LNCAP (cell line): ENCODE data around the gene PCSK1N.

Experiments used
- TF ChIP-seq, protein P1 (sequence below): fragments of 450-650 bp; IDR thresholded peaks from 2 replicates; pipeline ENCODE4 v1.5.1; 2017; ENCODE audit warnings: mild to moderate bottlenecking

PCSK1N gene

GRCh38 chrX:48789366-48790220 lies 45.8 kb downstream of the PCSK1N start:
- TF ChIP-seq, protein P1, sequence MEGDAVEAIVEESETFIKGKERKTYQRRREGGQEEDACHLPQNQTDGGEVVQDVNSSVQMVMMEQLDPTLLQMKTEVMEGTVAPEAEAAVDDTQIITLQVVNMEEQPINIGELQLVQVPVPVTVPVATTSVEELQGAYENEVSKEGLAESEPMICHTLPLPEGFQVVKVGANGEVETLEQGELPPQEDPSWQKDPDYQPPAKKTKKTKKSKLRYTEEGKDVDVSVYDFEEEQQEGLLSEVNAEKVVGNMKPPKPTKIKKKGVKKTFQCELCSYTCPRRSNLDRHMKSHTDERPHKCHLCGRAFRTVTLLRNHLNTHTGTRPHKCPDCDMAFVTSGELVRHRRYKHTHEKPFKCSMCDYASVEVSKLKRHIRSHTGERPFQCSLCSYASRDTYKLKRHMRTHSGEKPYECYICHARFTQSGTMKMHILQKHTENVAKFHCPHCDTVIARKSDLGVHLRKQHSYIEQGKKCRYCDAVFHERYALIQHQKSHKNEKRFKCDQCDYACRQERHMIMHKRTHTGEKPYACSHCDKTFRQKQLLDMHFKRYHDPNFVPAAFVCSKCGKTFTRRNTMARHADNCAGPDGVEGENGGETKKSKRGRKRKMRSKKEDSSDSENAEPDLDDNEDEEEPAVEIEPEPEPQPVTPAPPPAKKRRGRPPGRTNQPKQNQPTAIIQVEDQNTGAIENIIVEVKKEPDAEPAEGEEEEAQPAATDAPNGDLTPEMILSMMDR, result no peak

GRCh38 chrX:48787505-48788443 lies 47.6 kb downstream of the PCSK1N start:
- TF ChIP-seq, protein P1, result no peak

GRCh38 chrX:48786825-48787504 lies 48.4 kb downstream of the PCSK1N start:
- TF ChIP-seq, protein P1, result no peak

- TF ChIP-seq, protein P1, result no peak
Observed at GRCh38 chrX:48786341-48786800, 49.0 kb downstream of the PCSK1N start, which contains the start of gene GATA1. GATA1 (plus strand) TSS chrX:48786590; CDS start chrX:48791110, 4,520 bp downstream.

DNA sequence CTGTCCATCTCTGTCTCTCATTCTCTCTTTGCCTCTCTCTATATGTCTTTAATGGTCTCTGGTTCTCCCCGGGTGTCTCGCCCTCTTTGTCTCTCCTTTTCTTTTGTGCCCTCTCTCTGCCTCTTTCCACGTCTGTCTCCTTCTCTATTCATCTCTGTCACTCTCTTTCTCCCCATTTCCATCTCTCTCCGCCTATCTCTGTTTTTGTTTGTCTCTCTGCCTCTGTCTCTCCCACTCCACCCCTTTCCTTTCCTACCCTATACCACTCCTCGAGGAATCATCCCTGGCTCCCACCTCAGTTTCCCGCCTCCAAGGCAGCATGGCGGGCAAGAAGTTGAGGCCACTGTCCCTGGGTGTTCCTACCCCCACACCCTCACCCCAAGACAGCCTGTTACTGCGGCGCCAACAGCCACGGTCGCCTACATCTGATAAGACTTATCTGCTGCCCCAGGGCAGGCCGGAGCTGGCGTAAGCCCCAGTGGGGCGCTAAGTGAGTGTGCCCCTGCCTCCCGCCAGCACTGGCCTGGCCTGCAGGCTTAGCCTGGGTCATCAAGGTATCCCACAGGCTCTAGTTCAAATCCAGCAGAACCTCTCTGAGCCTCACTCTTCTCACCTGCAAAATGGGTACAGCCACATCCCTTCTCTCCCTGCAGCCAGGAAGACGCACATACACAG lies 49.7 kb downstream of the PCSK1N start:
- TF ChIP-seq, protein P1, result no peak

DNA sequence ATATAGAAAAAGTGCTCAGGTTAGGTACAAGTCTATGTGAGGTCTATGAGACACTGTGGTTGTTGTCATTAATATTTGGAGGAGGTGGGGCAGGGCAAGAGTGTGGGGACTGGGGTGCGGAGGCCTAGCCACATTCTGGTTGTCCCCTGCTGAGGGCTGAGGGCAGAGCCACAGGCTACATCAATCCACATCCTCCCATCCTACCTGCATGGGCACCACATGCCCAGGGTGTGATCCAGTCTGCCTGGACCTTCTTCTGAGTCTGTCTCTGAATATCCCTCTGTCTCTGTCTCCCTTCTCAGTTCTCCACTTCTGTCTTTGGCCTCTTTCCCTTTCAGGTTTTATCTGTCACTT lies 50.2 kb downstream of the PCSK1N start:
- TF ChIP-seq, protein P1, result no peak
